ENCODE data around the gene SH3BGRL3.
"Not testable (repeated sequence)": the region's sequence is repeated elsewhere in the genome, so short reads cannot be mapped to it uniquely, and the experiment has no call there.

Gene SH3BGRL3

DNA sequence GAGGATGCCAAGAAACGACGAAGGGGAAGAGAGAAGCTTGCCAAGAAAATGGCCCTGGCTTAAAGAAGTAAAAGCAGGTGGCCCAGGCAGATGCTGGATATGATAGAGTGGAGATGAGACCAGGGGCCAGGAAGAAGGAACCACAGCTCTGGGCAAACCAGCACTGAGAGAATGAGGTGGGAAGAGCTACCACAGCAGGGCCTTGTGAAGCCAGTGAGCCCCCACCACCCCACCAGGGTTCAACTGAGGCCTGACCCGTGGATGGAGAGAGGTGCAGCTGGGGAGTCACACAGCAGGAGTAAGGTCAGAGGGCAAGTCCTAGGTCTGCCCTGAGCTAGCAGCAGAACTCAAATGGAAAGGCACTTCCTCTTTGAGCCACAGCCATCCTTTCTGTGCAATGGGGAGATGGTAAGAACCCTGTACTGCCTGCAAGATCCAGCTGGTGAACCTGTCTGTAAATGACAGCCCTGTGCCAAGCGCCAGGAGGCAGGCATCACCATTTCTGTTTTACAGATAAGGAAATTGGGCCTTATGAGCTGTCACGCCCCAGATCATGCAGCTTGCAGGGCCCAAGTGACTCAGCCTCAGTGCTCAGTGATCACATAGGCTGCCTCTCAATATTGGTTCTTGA is 8.5 kb downstream of the SH3BGRL3 start:
- TF ChIP-seq, protein P1, sequence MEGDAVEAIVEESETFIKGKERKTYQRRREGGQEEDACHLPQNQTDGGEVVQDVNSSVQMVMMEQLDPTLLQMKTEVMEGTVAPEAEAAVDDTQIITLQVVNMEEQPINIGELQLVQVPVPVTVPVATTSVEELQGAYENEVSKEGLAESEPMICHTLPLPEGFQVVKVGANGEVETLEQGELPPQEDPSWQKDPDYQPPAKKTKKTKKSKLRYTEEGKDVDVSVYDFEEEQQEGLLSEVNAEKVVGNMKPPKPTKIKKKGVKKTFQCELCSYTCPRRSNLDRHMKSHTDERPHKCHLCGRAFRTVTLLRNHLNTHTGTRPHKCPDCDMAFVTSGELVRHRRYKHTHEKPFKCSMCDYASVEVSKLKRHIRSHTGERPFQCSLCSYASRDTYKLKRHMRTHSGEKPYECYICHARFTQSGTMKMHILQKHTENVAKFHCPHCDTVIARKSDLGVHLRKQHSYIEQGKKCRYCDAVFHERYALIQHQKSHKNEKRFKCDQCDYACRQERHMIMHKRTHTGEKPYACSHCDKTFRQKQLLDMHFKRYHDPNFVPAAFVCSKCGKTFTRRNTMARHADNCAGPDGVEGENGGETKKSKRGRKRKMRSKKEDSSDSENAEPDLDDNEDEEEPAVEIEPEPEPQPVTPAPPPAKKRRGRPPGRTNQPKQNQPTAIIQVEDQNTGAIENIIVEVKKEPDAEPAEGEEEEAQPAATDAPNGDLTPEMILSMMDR (IDR thresholded peaks at IDR 0.05; ENCODE audit: low read depth, low read length): no peak
- no peak overlapping the region for H3K4me3 ChIP-seq (ENCODE audit: low read depth, low read length)

DNA sequence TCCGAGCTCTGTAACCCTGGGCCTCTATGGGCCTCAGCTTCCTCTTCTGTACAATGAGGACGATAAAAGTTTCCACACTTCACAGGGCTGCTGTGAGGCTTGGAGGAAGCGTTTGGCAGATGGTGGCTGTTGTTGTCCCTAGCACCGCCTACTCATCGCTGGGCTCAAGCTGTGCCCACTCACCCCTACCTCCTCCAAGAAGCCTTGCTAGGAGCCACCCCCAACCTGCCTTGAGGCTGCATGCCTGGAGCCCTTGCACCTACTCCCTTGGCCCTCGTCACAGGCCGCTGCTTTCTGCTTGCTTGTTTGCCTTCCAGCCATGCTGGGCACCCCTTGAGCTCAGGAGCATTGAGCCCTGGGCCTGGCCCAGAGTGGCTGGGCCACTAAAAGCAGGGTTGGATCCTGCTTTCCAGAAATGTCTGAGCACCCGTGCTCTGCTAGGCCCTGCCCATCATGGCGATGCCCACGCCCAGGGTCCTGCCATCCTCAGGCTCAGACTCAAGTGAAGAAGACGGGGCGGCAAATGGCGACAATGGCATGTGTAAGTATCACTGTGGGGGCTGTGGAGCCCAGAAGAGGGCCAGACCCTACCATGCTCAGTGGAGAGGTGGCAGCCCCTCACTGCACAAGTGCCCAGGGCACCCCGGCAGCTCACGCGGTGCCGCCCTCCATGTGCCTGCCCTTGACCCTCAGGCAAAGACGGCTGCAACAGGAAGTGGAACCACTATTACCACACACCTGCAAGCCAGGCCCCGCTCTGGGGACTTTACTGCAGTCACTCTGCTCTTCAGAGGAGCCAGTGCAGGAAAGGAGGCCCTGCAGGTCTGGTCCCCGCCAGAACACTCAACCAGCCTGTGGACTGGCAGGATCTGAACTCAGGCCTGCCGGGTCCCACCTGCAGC is 9.5 kb downstream of the SH3BGRL3 start:
- no peak overlapping the region for H3K4me3 ChIP-seq (ENCODE audit: low read depth, low read length)
- TF ChIP-seq, protein P1 (IDR thresholded peaks at IDR 0.05; ENCODE audit: low read depth, low read length): no peak

DNA sequence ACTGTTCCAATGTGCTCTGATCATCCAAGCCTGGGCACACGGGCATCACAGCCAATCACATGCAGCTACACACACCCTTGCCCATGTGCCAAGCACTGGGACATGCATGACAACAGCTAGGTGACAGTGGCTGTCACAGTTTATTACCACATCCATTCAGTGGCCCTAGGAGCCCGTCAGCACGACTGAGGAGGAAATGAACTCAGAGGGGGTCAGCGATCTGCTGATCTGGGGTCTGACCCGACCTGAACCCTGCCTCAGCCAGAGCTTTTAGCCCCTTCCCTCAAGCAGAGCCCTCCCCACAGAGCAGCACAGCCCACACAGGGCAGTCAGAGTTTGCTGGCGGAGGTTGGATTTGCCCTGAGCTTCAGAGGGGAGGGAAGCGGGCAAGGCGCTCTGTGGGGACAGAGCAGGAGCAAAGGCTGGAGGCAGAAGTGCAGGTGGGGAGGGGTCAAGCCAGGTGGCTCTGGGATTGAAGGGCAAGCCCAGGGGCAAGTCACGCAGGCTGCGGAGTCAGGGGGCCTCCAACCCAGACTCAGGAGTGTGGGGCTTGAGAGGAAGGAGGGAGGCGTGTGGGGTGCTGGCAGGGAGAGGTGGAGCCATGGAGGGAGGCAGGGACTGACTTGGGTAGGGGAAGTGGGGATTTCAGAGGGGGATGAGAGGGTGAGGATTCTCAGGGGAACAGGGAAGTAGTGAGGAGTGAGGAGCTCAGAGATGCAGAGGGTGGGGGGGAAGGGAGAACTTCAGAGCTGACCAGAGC is 10.4 kb downstream of the SH3BGRL3 start:
- H3K4me3 ChIP-seq (ENCODE audit: low read depth, low read length): no peak overlapping the region

DNA sequence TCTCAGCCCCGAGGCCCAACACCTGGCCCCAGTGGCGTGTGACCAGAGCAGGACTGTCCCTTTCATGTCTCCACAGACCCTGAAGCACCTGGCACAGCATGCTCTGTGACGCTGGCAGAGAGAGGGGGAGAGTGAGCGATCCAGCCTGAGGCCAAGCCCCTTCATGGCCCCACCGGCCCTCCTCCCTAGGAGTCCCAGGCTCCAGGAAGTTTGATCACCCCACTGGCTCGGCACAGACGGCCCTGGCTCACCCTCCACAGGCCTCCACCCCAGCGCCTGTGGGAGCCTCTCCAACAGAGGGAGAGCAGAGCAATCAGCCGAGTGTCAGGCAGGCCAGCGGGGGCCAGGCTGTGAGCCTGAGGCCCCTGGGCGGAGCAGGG is 11.0 kb downstream of the SH3BGRL3 start:
- TF ChIP-seq, protein P1 (IDR thresholded peaks at IDR 0.05; ENCODE audit: low read depth, low read length): no peak
- H3K4me3 ChIP-seq (ENCODE audit: low read depth, low read length): no peak overlapping the region

More for the DNA sequence above, 10.4 kb downstream of the SH3BGRL3 start:
- TF ChIP-seq, protein P1 (IDR thresholded peaks at IDR 0.05; ENCODE audit: low read depth, low read length): no peak

DNA sequence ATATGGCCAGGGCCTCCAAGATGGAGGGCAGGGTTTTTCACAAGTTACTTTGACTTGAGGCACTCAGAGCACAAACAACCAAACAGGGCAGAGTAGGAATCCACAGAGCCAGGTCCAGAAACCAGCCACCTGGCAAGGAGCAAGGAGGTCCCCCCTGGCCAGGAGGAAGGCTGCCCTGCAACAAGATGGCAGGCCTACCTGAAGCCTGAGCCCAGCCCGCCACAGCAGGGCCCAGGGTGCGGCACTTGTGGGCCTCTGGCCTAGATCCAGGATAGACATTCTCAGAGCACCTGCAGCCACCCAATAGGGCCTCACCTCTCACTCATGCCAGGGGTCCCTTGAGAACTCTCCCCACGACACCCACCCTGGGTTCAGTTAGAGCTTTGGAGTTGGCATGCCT is 11.5 kb downstream of the SH3BGRL3 start:
- TF ChIP-seq, protein P1 (IDR thresholded peaks at IDR 0.05; ENCODE audit: low read depth, low read length): no peak
- no peak overlapping the region for H3K4me3 ChIP-seq (ENCODE audit: low read depth, low read length)

DNA sequence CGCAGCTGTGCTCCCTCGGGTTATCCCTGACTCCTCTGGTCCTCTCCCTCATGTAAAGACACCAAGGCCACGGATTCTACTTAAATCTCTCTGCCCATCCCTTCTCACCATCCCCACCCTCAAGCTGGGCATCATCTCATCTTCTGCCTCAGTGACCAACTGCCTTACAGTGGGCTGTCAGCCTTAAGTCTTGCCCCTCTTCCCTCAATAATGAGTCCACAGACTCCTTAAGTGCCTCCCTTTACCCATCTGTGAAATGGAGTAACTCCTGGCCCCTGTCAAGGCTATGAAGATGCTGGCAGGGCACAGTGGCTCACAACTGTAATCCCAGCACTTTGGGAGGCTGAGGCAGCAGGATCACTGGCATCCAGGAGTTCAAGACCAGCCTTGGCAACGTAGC is 12.1 kb downstream of the SH3BGRL3 start:
- TF ChIP-seq, protein P1 (IDR thresholded peaks at IDR 0.05; ENCODE audit: low read depth, low read length): no peak
- no peak overlapping the region for H3K4me3 ChIP-seq (ENCODE audit: low read depth, low read length)

DNA sequence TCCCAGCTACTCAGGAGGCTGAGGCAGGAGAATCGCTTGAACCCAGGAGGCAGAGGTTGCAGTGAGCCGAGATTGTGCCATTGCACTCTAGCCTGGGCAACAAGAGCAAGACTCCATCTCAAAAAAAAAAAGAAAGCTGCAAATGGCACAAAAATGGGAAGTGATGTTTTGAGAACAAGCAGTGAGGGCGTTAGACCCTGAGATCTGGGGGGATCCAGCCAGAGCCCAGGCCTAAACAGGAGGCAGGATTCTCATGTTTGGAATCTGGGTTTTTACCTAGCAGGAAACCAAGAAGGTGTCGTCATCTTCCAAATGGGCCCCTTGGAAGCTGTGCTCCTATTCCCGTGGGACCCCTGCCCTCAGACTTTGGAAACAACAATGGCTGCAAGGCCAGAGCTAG is 12.8 kb downstream of the SH3BGRL3 start:
- not testable (repeated sequence) for H3K4me3 ChIP-seq (ENCODE audit: low read depth, low read length)

Measured in WI38 (cell line).